IgD-negative memory B cell (primary cell): ENCODE results near the gene LPIN2. TPM values are rescaled to one million over a fixed set of nuclear protein-coding genes. Genes with fewer than 3 reads are reported as not detected.

Experiments used
- H3K27ac Mint-ChIP-seq, 3 donors: one replicate each; pipeline ENCODE4 v1.8.0; 2020 to 2022; ENCODE audit warnings: mild to moderate bottlenecking in 3 of 3, mixed read lengths in 3 of 3, moderate library complexity in 1 of 3
- H3K27me3 Mint-ChIP-seq: one replicate; pipeline ENCODE4 v1.8.0; 2021; ENCODE audit warnings: mixed read lengths
- H3K36me3 Mint-ChIP-seq: one replicate; pipeline ENCODE4 v1.8.0; 2020; ENCODE audit warnings: mild to moderate bottlenecking, mixed read lengths
- H3K4me1 Mint-ChIP-seq, 3 donors: one replicate each; pipeline ENCODE4 v1.8.0; 2020 to 2022; ENCODE audit warnings: mixed read lengths in 3 of 3, mild to moderate bottlenecking in 1 of 3
- H3K4me3 Mint-ChIP-seq, 4 donors: one replicate each; pipeline ENCODE4 v1.8.0; 2020 to 2022; ENCODE audit warnings: mild to moderate bottlenecking in 4 of 4, mixed read lengths in 4 of 4, moderate library complexity in 3 of 4
- H3K9me3 Mint-ChIP-seq, 3 donors: one replicate each; pipeline ENCODE4 v1.8.0; 2020 to 2021; ENCODE audit warnings: mixed read lengths in 3 of 3, mild to moderate bottlenecking in 1 of 3
- polyA plus RNA-seq: library from polyadenylated mRNA; unstranded; fragments of 300-500 nt; fragmentation: Illumina TruSeq; gene quantifications from one replicate; pipeline ENCODE4 v1.2.3, GENCODE V29; 2021

LPIN2 gene
- polyA plus RNA-seq, 1 donor from 2014 or later, result 8.8 TPM

- Mint-ChIP-seq H3K27me3 (no peaks in the 10 kb centered on the region), H3K4me3 (peak overlapping the region in 1 of 4 donors; percentile 69), H3K36me3 (peaks cover 2% of the 10 kb centered on the region), H3K4me1 (peaks cover 43 to 48% (median 45%) of the 10 kb centered on the region in 3 donors), H3K9me3 (no peaks in the 10 kb centered on the region), H3K27ac (peak overlapping the region; percentile 26 to 62 (median 59))
These were observed 28.2 kb downstream of the LPIN2 start for GRCh38 chr18:2984703-2985261.

GRCh38 chr18:2984091-2984490 lies 28.9 kb downstream of the LPIN2 start:
- H3K27me3 Mint-ChIP-seq, result no peaks in the 10 kb centered on the region
- peak overlapping the region in 2 of 4 donors; percentile 48 to 69 for H3K4me3 Mint-ChIP-seq
- peaks cover 48 to 52% (median 52%) of the 10 kb centered on the region in 3 donors for H3K4me1 Mint-ChIP-seq
- no peaks in the 10 kb centered on the region for H3K9me3 Mint-ChIP-seq
- peaks cover 2% of the 10 kb centered on the region for H3K36me3 Mint-ChIP-seq
- H3K27ac Mint-ChIP-seq, result peak overlapping the region in 1 of 3 donors; percentile 54

- Mint-ChIP-seq H3K4me1 (peaks cover 56 to 60% (median 57%) of the 10 kb centered on the region in 3 donors), H3K4me3 (peak overlapping the region in 2 of 4 donors; percentile 38 to 87), H3K9me3 (no peaks in the 10 kb centered on the region), H3K27me3 (peaks cover 2% of the 10 kb centered on the region), H3K36me3 (peaks cover 2% of the 10 kb centered on the region), H3K27ac (peak overlapping the region; percentile 65 to 93 (median 66))
These were observed 29.6 kb downstream of the LPIN2 start for GRCh38 chr18:2983296-2983695.

GRCh38 chr18:2982452-2983269 lies 30.3 kb downstream of the LPIN2 start:
- H3K27me3 Mint-ChIP-seq, result peaks cover 2% of the 10 kb centered on the region
- H3K4me1 Mint-ChIP-seq, result peaks cover 60 to 64% (median 60%) of the 10 kb centered on the region in 3 donors
- H3K27ac Mint-ChIP-seq, result peak overlapping the region; percentile 65 to 93 (median 66)
- H3K9me3 Mint-ChIP-seq, result no peaks in the 10 kb centered on the region
- H3K36me3 Mint-ChIP-seq, result peaks cover 2% of the 10 kb centered on the region
- H3K4me3 Mint-ChIP-seq, result peak overlapping the region; percentile 38 to 87 (median 76)

GRCh38 chr18:2982022-2982421 lies 30.9 kb downstream of the LPIN2 start:
- H3K27ac Mint-ChIP-seq, result peak overlapping the region; percentile 52 to 93 (median 66)
- H3K4me3 Mint-ChIP-seq, result peak overlapping the region; percentile 38 to 87 (median 74)
- H3K36me3 Mint-ChIP-seq, result peaks cover under 1% of the 10 kb centered on the region
- H3K9me3 Mint-ChIP-seq, result no peaks in the 10 kb centered on the region
- peaks cover 2% of the 10 kb centered on the region for H3K27me3 Mint-ChIP-seq
- peaks cover 60 to 68% (median 61%) of the 10 kb centered on the region in 3 donors for H3K4me1 Mint-ChIP-seq

- H3K27me3 Mint-ChIP-seq, result peaks cover 2% of the 10 kb centered on the region
- peak overlapping the region; percentile 38 to 87 (median 82) for H3K4me3 Mint-ChIP-seq
- H3K36me3 Mint-ChIP-seq, result no peaks in the 10 kb centered on the region
- peaks cover 60 to 70% (median 61%) of the 10 kb centered on the region in 3 donors for H3K4me1 Mint-ChIP-seq
- peak overlapping the region; percentile 52 to 94 (median 66) for H3K27ac Mint-ChIP-seq
- no peaks in the 10 kb centered on the region for H3K9me3 Mint-ChIP-seq
These were observed 31.7 kb downstream of the LPIN2 start for GRCh38 chr18:2981212-2981728.

- peak overlapping the region; percentile 25 to 87 (median 75) for H3K4me3 Mint-ChIP-seq
- H3K4me1 Mint-ChIP-seq, result peaks cover 55 to 71% (median 56%) of the 10 kb centered on the region in 3 donors
- peak overlapping the region; percentile 52 to 94 (median 66) for H3K27ac Mint-ChIP-seq
- H3K9me3 Mint-ChIP-seq, result no peaks in the 10 kb centered on the region
- peaks cover 2% of the 10 kb centered on the region for H3K27me3 Mint-ChIP-seq
- H3K36me3 Mint-ChIP-seq, result peaks cover 5% of the 10 kb centered on the region
These were observed 32.8 kb downstream of the LPIN2 start for GRCh38 chr18:2979871-2980790.

- peaks cover 2% of the 10 kb centered on the region for H3K27me3 Mint-ChIP-seq
- H3K36me3 Mint-ChIP-seq, result peaks cover 5% of the 10 kb centered on the region
- peak overlapping the region; percentile 81 to 94 (median 86) for H3K27ac Mint-ChIP-seq
- H3K4me3 Mint-ChIP-seq, result peak overlapping the region; percentile 50 to 89 (median 69)
- H3K9me3 Mint-ChIP-seq, result no peaks in the 10 kb centered on the region
- H3K4me1 Mint-ChIP-seq, result peaks cover 46 to 62% (median 47%) of the 10 kb centered on the region in 3 donors
These were observed 33.8 kb downstream of the LPIN2 start for GRCh38 chr18:2979129-2979528.

DNA sequence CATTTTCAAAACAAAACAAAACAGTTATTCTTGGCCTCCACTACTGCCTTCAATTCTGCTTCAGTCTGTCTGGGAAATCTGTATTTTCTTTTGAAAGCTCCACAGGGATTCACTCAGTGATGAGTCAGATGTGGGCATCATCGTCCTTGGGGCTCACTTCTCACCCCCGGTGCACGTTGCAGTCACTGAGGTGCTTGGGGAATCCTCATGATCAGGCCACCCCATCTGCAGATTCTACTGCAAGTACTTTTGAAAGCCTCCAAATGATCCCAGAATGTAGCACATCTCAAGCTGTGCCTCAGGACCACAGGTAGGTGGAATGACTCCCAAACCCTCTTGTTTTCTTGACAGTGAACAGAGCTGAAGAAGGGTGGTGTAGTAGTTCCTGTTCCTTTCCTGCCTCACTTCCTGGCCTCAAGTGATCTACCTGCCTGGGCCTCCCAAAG lies 34.3 kb downstream of the LPIN2 start:
- H3K36me3 Mint-ChIP-seq, result peaks cover 5% of the 10 kb centered on the region
- peaks cover 2% of the 10 kb centered on the region for H3K27me3 Mint-ChIP-seq
- H3K4me3 Mint-ChIP-seq, result peak overlapping the region; percentile 50 to 89 (median 69)
- peaks cover 42 to 60% (median 42%) of the 10 kb centered on the region in 3 donors for H3K4me1 Mint-ChIP-seq
- H3K9me3 Mint-ChIP-seq, result no peaks in the 10 kb centered on the region
- H3K27ac Mint-ChIP-seq, result peak overlapping the region; percentile 81 to 94 (median 86)

DNA sequence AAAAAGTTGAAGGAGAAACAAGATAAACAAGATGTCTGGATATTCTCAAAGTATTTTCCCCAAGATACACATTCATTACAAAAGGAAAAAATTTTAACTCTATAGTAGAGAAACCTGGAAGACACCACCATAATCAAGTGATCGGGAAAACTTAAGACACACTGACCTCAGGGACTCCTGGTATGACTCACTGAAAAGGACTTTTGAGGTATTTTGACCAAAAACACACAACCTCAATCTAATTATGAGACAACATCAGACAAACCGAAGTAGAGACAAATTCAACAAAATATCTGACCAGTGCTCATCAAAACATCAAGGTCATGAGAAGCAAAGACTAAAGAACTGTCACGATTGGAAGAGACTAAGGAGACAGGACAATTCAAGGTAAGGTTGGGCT lies 34.7 kb downstream of the LPIN2 start:
- H3K4me1 Mint-ChIP-seq, result peaks cover 43 to 63% (median 44%) of the 10 kb centered on the region in 3 donors
- H3K27me3 Mint-ChIP-seq, result peaks cover 2% of the 10 kb centered on the region
- peak overlapping the region; percentile 81 to 94 (median 86) for H3K27ac Mint-ChIP-seq
- H3K4me3 Mint-ChIP-seq, result peak overlapping the region; percentile 50 to 89 (median 69)
- no peaks in the 10 kb centered on the region for H3K9me3 Mint-ChIP-seq
- peaks cover 5% of the 10 kb centered on the region for H3K36me3 Mint-ChIP-seq

- peaks cover 2% of the 10 kb centered on the region for H3K27me3 Mint-ChIP-seq
- H3K27ac Mint-ChIP-seq, result peak overlapping the region; percentile 2 to 41 (median 5)
- peaks cover 34 to 59% (median 45%) of the 10 kb centered on the region in 3 donors for H3K4me1 Mint-ChIP-seq
- H3K9me3 Mint-ChIP-seq, result no peaks in the 10 kb centered on the region
- H3K36me3 Mint-ChIP-seq, result peaks cover 5% of the 10 kb centered on the region
- H3K4me3 Mint-ChIP-seq, result peak overlapping the region in 1 of 4 donors; percentile 11
These were observed 36.5 kb downstream of the LPIN2 start for GRCh38 chr18:2976218-2977132.

- Mint-ChIP-seq H3K36me3 (peaks cover 5% of the 10 kb centered on the region), H3K4me3 (no peak overlapping the region), H3K9me3 (no peaks in the 10 kb centered on the region), H3K4me1 (peaks cover 36 to 61% (median 47%) of the 10 kb centered on the region in 3 donors), H3K27ac (no peak overlapping the region), H3K27me3 (peaks cover 2% of the 10 kb centered on the region)
These were observed 38.2 kb downstream of the LPIN2 start for GRCh38 chr18:2974731-2975130.
